ENCODE data around the gene ZFR2.

Gene ZFR2

GRCh38 chr19:3803114-3803888 lies 65.5 kb downstream of the ZFR2 start:
- Histone ChIP-seq H3K4me3 (ENCODE audit: low read depth in 1 of 2, low read length in 1 of 2) (no peak overlapping the region), H3K4me1 (ENCODE audit: control insufficient read depth in 1 of 2, insufficient read depth in 1 of 2, low read depth in 1 of 2, low read length in 1 of 2) (peaks cover 16 to 21% of the 10 kb centered on the region in 2 experiments), H3K36me3 (no peaks in the 10 kb centered on the region), H3K27me3 (peaks cover 54% of the 10 kb centered on the region), H3K9me3 (no peaks in the 10 kb centered on the region), H3K27ac (no peak overlapping the region)
- TF ChIP-seq CTCF (IDR thresholded peaks at IDR 0.05) = no peak

GRCh38 chr19:3801412-3802096 lies 67.3 kb downstream of the ZFR2 start:
- H3K27me3 ChIP-seq = peaks cover 57% of the 10 kb centered on the region
- TF ChIP-seq CTCF (IDR thresholded peaks at IDR 0.05) = no peak

GRCh38 chr19:3800996-3801395 lies 67.8 kb downstream of the ZFR2 start:
- peaks cover 16 to 21% of the 10 kb centered on the region in 2 experiments for H3K4me1 ChIP-seq (ENCODE audit: control insufficient read depth in 1 of 2, insufficient read depth in 1 of 2, low read depth in 1 of 2, low read length in 1 of 2)
- peaks cover 57% of the 10 kb centered on the region for H3K27me3 ChIP-seq
- no peaks in the 10 kb centered on the region for H3K36me3 ChIP-seq
- H3K9me3 ChIP-seq = no peaks in the 10 kb centered on the region
- TF ChIP-seq CTCF (IDR thresholded peaks at IDR 0.05) = no peak
- peak overlapping the region in 1 of 2 experiments; percentile 63 for H3K4me3 ChIP-seq (ENCODE audit: low read depth in 1 of 2, low read length in 1 of 2)
- peak overlapping the region; percentile 63 for H3K27ac ChIP-seq

More at GRCh38 chr19:3801412-3802096, 67.3 kb downstream of the ZFR2 start:
- Histone ChIP-seq H3K27ac (peak overlapping the region; percentile 63), H3K4me3 (ENCODE audit: low read depth in 1 of 2, low read length in 1 of 2) (peak overlapping the region; percentile 38 to 63), H3K9me3 (no peaks in the 10 kb centered on the region), H3K36me3 (no peaks in the 10 kb centered on the region), H3K4me1 (ENCODE audit: control insufficient read depth in 1 of 2, insufficient read depth in 1 of 2, low read depth in 1 of 2, low read length in 1 of 2) (peaks cover 16 to 21% of the 10 kb centered on the region in 2 experiments)

GRCh38 chr19:3798137-3798536 lies 70.7 kb downstream of the ZFR2 start:
- no peak for TF ChIP-seq CTCF (IDR thresholded peaks at IDR 0.05)
- H3K9me3 ChIP-seq = no peaks in the 10 kb centered on the region
- no peaks in the 10 kb centered on the region for H3K36me3 ChIP-seq
- no peak overlapping the region for H3K4me3 ChIP-seq (ENCODE audit: low read depth in 1 of 2, low read length in 1 of 2)
- H3K27me3 ChIP-seq = peaks cover 51% of the 10 kb centered on the region
- H3K4me1 ChIP-seq (ENCODE audit: control insufficient read depth in 1 of 2, insufficient read depth in 1 of 2, low read depth in 1 of 2, low read length in 1 of 2) = peaks cover 16 to 21% of the 10 kb centered on the region in 2 experiments
- H3K27ac ChIP-seq = no peak overlapping the region

- Histone ChIP-seq H3K27me3 (peaks cover 33% of the 10 kb centered on the region), H3K4me1 (ENCODE audit: control insufficient read depth in 1 of 2, insufficient read depth in 1 of 2, low read depth in 1 of 2, low read length in 1 of 2) (peaks cover 9 to 12% of the 10 kb centered on the region in 2 experiments), H3K27ac (no peak overlapping the region), H3K36me3 (no peaks in the 10 kb centered on the region), H3K4me3 (ENCODE audit: low read depth in 1 of 2, low read length in 1 of 2) (no peak overlapping the region), H3K9me3 (no peaks in the 10 kb centered on the region)
- TF ChIP-seq CTCF (IDR thresholded peaks at IDR 0.05) = no peak
Observed at GRCh38 chr19:3796358-3796757, 72.5 kb downstream of the ZFR2 start.
